GM21528 (cell line): ENCODE results near the gene RXRB.

ENCODE experiments used
- ATAC-seq: cut with Tn5 transposase; IDR thresholded peaks from one replicate; pipeline ENCODE4 v1.9.1; 2021; ENCODE audit warnings: mild to moderate bottlenecking, moderate library complexity; ENCODE audit not compliant: unreplicated experiment, low FRiP score

Gene RXRB

DNA sequence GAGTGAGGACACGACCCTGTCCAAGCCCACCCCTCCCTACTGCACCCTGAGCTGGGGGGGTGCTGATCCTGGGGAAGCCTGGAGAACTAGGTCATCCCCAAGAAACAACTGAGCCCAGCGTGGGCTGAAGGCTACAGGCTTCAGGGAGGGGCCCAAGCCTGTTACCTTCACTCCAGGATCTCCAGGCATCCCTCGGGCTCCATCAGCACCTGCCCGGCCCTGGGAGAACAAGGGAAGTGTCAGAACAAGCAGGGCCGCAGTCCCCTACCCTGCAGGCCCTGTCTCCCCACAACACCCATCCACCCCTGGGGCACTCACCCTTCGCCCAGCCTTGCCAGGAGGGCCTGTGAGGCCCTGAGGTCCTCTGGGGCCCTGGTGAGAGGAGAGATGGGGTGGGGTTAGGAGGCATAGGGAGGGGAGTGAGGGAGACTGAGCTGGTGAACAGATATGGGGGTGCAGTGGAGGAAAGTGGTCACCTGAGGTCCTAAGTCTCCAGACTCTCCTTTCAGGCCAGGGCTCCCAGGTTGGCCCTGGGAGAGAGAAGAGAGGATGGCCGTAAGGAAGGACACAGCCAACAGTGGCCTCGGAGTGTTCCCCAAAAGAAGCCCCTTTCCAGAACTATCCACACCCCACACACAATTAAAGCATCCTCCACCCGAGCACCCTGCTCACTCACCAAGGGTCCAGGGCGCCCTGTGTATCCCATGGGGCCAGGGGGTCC lies 21.6 kb downstream of the RXRB start:
- no peak for ATAC-seq

DNA sequence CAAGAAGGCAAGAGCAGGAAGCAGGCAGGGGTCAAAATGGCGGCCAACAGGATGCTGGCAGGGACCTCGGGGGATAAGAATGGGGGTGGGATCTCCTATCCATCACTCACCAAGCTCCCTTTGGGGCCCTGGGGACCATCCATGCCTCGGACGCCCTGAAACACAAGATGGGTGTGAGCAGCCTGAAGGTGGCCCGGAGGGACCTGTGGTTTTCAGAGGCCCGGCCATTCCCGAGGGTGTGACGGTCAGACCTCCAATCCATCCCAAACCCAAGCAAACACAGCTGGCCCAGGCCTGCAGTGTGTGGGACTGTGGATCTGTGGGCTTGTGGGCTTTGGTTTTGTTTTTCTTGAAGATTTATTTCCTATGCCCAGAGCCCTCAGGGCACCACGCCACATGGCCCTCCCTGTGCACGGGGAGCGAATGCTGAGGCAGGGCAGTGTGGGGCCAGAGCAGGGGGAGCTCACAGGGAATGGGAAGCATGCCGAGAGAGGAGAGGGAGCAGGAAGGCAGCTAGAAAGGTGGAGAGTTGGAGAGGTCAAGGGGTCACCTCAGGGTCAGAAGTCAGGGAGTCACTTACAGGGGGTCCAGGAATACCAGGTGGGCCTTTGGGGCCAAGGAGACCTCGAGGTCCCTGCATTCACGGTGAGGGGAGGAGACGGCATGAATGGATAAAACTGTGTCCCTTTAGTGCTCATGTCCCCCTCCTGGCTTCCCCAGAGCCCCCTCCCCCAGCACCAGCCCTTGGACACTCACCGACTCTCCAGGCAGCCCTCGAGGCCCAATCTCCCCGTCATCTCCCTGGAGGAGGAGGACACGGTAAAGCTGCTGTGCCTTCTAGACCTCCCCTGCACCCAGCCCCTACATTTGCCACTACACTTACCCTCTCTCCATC lies 22.7 kb downstream of the RXRB start:
- ATAC-seq: no peak

DNA sequence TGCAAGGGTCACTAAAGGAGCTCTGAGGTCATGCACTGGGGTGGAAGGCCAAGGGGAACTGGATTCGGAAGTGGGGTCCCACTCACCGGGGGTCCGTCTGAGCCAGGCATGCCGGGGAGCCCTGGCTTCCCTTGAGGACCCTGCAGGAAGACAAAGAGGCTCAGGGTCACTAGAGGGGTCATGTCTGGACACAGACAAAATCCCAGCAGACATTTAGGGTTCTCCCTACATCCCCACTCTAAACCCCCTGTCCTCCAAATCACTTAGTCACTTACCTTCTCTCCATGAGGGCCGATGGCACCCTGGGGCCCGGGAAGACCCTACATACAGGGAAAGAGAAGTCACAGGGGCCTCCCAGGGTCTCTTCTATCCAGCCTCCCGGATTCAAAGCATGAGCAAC lies 23.6 kb downstream of the RXRB start:
- no peak for ATAC-seq

GRCh38 chr6:33175436-33176069 lies 24.9 kb downstream of the RXRB start:
- ATAC-seq: no peak

DNA sequence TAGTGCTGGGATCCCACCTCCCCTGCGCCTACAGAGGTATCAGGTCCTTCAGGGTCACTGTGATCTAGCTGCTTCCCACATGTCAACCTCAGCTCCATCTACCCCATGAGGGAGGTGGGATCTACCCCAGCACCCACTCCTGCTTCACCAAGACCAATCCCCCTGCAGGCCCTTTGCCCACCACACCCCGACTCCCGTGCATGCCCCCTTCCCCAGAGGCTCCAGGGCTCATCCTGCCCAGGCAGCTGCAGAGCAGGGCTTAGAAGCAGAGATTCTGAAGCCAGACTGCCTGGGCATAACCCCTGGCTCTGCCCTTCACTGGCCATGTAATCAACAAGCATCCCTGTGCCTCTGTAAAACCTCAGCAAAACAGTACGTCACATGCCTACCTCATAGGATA lies 25.7 kb downstream of the RXRB start:
- ATAC-seq: no peak

GRCh38 chr6:33173535-33174180 lies 26.8 kb downstream of the RXRB start:
- no peak for ATAC-seq

DNA sequence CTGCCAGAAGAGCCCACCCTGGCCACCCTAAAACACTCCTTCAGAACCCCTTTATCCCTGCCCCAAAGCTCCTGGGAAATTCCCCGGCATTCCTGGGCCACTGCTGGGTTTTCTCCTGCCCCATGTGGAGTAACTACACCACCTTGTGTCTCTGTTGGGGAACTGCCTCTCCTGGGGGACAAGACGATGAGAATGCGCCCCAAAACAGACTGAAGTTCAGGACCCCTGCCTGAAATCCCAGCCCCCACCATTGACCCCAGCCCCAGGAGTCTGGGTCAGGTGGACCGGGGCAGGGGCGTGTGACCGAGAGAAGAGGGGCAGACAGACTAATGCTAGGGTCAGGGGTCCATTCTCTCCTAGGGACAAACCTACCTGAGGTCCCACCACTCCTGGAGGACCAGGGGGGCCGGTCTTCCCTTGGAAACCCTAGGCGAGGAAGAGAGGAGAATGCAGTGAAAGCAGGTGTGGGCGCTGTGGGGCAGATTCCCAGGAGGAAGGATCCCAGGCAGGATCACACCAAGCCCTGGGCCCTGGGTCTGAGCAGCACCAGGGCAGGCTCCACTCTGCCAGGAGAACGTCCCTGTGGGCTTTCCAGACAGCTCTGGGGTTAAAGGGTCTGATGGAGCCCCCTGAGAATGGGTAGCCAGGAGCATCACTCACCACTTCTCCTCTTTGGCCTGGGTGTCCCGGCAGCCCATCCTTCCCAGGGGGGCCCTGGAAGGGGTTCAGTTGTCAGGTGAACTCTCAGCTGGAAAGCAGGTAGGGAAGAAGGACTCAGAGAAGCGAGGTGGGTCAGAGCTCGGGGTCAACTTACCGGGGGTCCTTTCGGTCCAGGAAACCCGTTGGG lies 27.6 kb downstream of the RXRB start:
- ATAC-seq: no peak

GRCh38 chr6:33171880-33172687 lies 28.4 kb downstream of the RXRB start:
- ATAC-seq: no peak

DNA sequence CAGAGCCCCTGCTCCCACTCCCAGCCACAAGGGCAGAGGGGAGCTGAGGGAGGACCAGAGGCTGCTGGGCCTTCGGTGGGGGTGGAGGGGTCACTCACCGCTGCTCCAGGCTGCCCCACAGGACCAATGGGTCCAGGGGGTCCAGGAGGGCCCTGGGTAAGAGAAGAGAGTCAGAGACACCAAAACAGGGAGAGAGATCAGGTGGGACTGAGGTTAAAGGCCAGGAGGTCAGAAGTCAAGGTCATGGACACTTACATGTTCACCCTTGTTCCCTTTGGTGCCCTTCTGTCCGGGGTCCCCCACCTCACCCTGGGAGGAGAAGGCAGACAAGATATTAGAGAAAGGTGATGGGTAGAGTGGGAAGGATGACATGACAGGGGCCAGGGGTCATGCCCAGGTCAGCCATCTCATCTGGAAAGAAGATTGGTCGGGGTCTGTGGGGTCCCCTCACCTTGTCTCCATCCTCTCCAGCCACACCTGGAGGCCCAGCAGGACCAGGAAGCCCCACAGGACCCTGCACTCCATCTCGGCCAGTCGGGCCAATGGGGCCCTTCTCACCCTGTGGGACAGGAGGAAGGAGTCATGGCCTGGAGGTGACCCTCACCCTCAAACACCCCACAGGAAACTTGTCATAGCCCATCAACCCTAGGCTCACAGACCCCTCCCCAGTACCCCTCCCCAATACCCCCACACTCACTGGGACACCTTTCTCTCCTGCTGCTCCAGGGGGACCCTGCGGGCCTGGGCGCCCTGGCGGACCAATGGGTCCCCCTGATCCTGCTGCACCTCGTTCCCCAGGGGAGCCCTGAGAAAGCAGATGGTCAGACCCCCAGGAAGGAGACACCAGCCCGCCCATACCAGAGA lies 29.2 kb downstream of the RXRB start:
- ATAC-seq: no peak

DNA sequence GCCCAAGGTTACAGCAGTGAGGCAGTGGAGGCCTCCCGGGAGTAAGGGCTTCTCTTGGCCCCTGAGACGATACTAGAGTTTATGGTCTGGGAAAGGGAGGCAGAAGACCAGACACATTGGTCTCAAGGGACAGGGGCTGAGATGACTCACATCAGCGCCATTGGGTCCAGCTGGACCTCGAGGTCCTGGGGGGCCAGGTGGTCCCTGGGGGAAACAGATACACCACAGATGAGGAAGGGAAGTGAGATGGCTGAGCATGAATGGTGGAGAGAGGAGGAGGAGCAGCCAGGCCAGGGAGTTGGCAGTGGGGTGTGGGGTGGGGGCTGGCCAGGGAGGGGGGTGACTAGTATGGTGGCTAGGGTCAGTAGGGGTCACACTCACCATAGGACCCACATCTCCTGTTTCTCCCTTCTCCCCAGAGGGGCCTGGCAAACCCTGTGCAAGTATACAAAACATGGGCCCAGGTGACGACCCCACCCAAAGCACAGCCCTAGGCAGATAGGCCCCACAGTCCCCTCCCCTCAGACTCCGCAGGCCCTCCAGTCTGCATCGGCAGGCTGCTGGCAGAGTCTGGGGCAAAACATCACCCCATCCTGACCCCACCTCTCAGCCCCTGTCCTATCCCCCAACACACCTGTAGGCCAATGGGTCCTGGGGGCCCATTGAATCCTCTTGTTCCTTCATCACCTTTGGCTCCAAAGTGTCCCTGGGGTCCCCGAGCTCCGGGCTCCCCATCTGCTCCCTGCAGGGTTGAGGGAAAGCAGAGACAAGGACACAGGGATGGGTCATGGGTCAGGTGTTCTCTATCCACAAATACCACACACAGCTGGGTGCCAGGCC lies 30.1 kb downstream of the RXRB start:
- no peak for ATAC-seq

- ATAC-seq: no peak
Measured at GRCh38 chr6:33169291-33170175, 30.9 kb downstream of the RXRB start.

DNA sequence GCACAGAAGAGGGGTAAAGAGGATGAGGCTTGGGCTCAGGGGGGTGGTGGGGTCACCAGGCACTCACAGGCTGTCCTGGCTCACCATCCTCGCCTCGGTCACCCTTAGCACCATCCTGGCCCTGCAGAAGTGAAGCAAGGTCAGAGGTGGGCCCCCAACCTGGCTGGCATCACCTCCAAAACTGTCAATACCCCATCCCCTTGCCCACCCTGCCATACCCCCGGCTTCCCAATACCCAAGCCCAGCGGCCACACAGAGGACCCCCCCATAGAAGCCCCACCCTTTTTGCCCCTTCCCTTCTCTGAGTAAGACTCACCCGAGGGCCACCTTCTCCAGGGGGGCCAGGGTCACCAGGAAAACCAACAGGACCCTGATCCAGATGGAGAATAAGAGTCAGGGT lies 31.8 kb downstream of the RXRB start:
- no peak for ATAC-seq

GRCh38 chr6:33168284-33168601 lies 32.2 kb downstream of the RXRB start:
- no peak for ATAC-seq

GRCh38 chr6:33167374-33168283 lies 32.8 kb downstream of the RXRB start:
- ATAC-seq: no peak

DNA sequence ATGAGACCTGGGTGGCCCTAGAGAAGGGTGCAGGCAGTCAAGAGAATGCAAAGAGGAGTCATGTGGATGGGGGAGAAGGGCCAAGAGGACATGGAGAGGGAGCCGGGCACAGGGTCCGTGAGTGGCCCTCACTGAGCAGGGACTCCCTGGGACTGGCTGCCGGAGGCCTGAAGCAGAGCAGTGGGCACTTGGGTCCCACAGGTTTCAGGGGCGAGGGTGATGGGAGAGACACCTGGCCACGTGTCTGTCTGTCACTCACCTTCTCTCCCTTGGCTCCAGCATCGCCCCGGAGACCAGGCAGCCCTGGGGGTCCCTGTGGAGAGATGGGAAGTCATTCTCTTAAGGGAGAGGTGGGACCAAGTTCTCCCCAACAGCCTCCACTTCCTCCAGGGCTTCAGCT lies 33.7 kb downstream of the RXRB start:
- ATAC-seq: no peak

GRCh38 chr6:33166363-33166762 lies 34.1 kb downstream of the RXRB start:
- no peak for ATAC-seq
